ENCODE results near the gene PFKFB4. TPM values are rescaled to one million over a fixed set of nuclear protein-coding genes. Genes with fewer than 3 reads are reported as not detected.

PFKFB4 gene
- total RNA-seq, 2 donors from 2014 or later = 8.5 to 18.0 TPM

- Mint-ChIP-seq H3K36me3 (ENCODE audit: insufficient read depth in 2 of 2) (no peaks in the 10 kb centered on the region), H3K4me3 (peak overlapping the region; percentile 42 to 72), H3K4me1 (ENCODE audit: low read depth) (no peaks in the 10 kb centered on the region)
These were observed 37.9 kb upstream of the PFKFB4 start for GRCh38 chr3:48594417-48595049.

GRCh38 chr3:48593337-48593736 is 36.7 kb upstream of the PFKFB4 start:
- no peaks in the 10 kb centered on the region for H3K36me3 Mint-ChIP-seq (ENCODE audit: insufficient read depth in 2 of 2)
- H3K27me3 Mint-ChIP-seq (ENCODE audit: low read depth) = peaks cover 51% of the 10 kb centered on the region
- no peaks in the 10 kb centered on the region for H3K9me3 Mint-ChIP-seq
- H3K4me1 Mint-ChIP-seq (ENCODE audit: low read depth) = no peaks in the 10 kb centered on the region
- no peak overlapping the region for H3K4me3 Mint-ChIP-seq
- DNase-seq (no peak), ATAC-seq (replicated peaks in 1 of 2) (no peak)
- no peak overlapping the region for H3K27ac Mint-ChIP-seq

More at GRCh38 chr3:48594417-48595049, 37.9 kb upstream of the PFKFB4 start:
- Mint-ChIP-seq H3K9me3 (no peaks in the 10 kb centered on the region), H3K27me3 (ENCODE audit: low read depth) (peaks cover 40% of the 10 kb centered on the region), H3K27ac (no peak overlapping the region)
- ATAC-seq (replicated peaks in 1 of 2) (peak in 1 of 2 donors; percentile 8), DNase-seq (no peak)

- Mint-ChIP-seq H3K9me3 (no peaks in the 10 kb centered on the region), H3K27me3 (ENCODE audit: low read depth) (peaks cover 55% of the 10 kb centered on the region), H3K36me3 (ENCODE audit: insufficient read depth in 2 of 2) (no peaks in the 10 kb centered on the region), H3K4me3 (no peak overlapping the region), H3K27ac (no peak overlapping the region), H3K4me1 (ENCODE audit: low read depth) (no peaks in the 10 kb centered on the region)
- no peak for DNase-seq
- ATAC-seq (replicated peaks in 1 of 2) = no peak
These were observed 36.0 kb upstream of the PFKFB4 start for GRCh38 chr3:48592519-48593087.

- no peaks in the 10 kb centered on the region for H3K4me1 Mint-ChIP-seq (ENCODE audit: low read depth)
- no peak overlapping the region for H3K4me3 Mint-ChIP-seq
- H3K27ac Mint-ChIP-seq = no peak overlapping the region
- no peaks in the 10 kb centered on the region for H3K36me3 Mint-ChIP-seq (ENCODE audit: insufficient read depth in 2 of 2)
- peaks cover 60% of the 10 kb centered on the region for H3K27me3 Mint-ChIP-seq (ENCODE audit: low read depth)
- DNase-seq (no peak), ATAC-seq (replicated peaks in 1 of 2) (no peak)
- H3K9me3 Mint-ChIP-seq = no peaks in the 10 kb centered on the region
These were observed 35.4 kb upstream of the PFKFB4 start for GRCh38 chr3:48591886-48592518.

- Mint-ChIP-seq H3K36me3 (ENCODE audit: insufficient read depth in 2 of 2) (no peaks in the 10 kb centered on the region), H3K27ac (no peak overlapping the region), H3K4me1 (ENCODE audit: low read depth) (no peaks in the 10 kb centered on the region), H3K27me3 (ENCODE audit: low read depth) (peaks cover 61% of the 10 kb centered on the region), H3K9me3 (no peaks in the 10 kb centered on the region), H3K4me3 (no peak overlapping the region)
- no peak for DNase-seq
- no peak for ATAC-seq (replicated peaks in 1 of 2)
These were observed 34.8 kb upstream of the PFKFB4 start for GRCh38 chr3:48591436-48591835.

GRCh38 chr3:48588230-48588629 is 31.6 kb upstream of the PFKFB4 start:
- no peak overlapping the region for H3K27ac Mint-ChIP-seq
- peaks cover 40% of the 10 kb centered on the region for H3K27me3 Mint-ChIP-seq (ENCODE audit: low read depth)
- DNase-seq (no peak), ATAC-seq (replicated peaks in 1 of 2) (no peak)
- H3K9me3 Mint-ChIP-seq = no peaks in the 10 kb centered on the region
- H3K36me3 Mint-ChIP-seq (ENCODE audit: insufficient read depth in 2 of 2) = no peaks in the 10 kb centered on the region
- H3K4me1 Mint-ChIP-seq (ENCODE audit: low read depth) = no peaks in the 10 kb centered on the region
- no peak overlapping the region for H3K4me3 Mint-ChIP-seq

GRCh38 chr3:48587686-48588085 is 31.1 kb upstream of the PFKFB4 start:
- no peaks in the 10 kb centered on the region for H3K36me3 Mint-ChIP-seq (ENCODE audit: insufficient read depth in 2 of 2)
- no peak for ATAC-seq (replicated peaks in 1 of 2)
- no peaks in the 10 kb centered on the region for H3K9me3 Mint-ChIP-seq
- DNase-seq = no peak
- H3K27me3 Mint-ChIP-seq (ENCODE audit: low read depth) = peaks cover 39% of the 10 kb centered on the region
- no peak overlapping the region for H3K27ac Mint-ChIP-seq
- no peaks in the 10 kb centered on the region for H3K4me1 Mint-ChIP-seq (ENCODE audit: low read depth)
- H3K4me3 Mint-ChIP-seq = no peak overlapping the region

- no peaks in the 10 kb centered on the region for H3K9me3 Mint-ChIP-seq
- no peak for ATAC-seq (replicated peaks in 1 of 2)
- no peaks in the 10 kb centered on the region for H3K36me3 Mint-ChIP-seq (ENCODE audit: insufficient read depth in 2 of 2)
- no peaks in the 10 kb centered on the region for H3K4me1 Mint-ChIP-seq (ENCODE audit: low read depth)
- no peak overlapping the region for H3K27ac Mint-ChIP-seq
- no peak for DNase-seq
- H3K27me3 Mint-ChIP-seq (ENCODE audit: low read depth) = peaks cover 28% of the 10 kb centered on the region
- H3K4me3 Mint-ChIP-seq = no peak overlapping the region
These were observed 28.8 kb upstream of the PFKFB4 start for GRCh38 chr3:48585411-48585810.

GRCh38 chr3:48584836-48585235 is 28.2 kb upstream of the PFKFB4 start:
- ATAC-seq (replicated peaks in 1 of 2) (no peak), DNase-seq (no peak)
- H3K4me3 Mint-ChIP-seq = no peak overlapping the region
- H3K27me3 Mint-ChIP-seq (ENCODE audit: low read depth) = peaks cover 23% of the 10 kb centered on the region
- no peaks in the 10 kb centered on the region for H3K36me3 Mint-ChIP-seq (ENCODE audit: insufficient read depth in 2 of 2)
- H3K9me3 Mint-ChIP-seq = no peaks in the 10 kb centered on the region
- no peak overlapping the region for H3K27ac Mint-ChIP-seq
- no peaks in the 10 kb centered on the region for H3K4me1 Mint-ChIP-seq (ENCODE audit: low read depth)

- no peak overlapping the region for H3K27ac Mint-ChIP-seq
These were observed 25.2 kb upstream of the PFKFB4 start for GRCh38 chr3:48581621-48582481.

GRCh38 chr3:48576647-48577046 is 20.0 kb upstream of the PFKFB4 start:
- Mint-ChIP-seq H3K27ac (no peak overlapping the region), H3K4me3 (no peak overlapping the region), H3K27me3 (ENCODE audit: low read depth) (no peaks in the 10 kb centered on the region), H3K9me3 (no peaks in the 10 kb centered on the region), H3K4me1 (ENCODE audit: low read depth) (no peaks in the 10 kb centered on the region), H3K36me3 (ENCODE audit: insufficient read depth in 2 of 2) (no peaks in the 10 kb centered on the region)
- no peak for DNase-seq
- no peak for ATAC-seq (replicated peaks in 1 of 2)

More at GRCh38 chr3:48581621-48582481, 25.2 kb upstream of the PFKFB4 start:
- Mint-ChIP-seq H3K4me3 (no peak overlapping the region), H3K36me3 (ENCODE audit: insufficient read depth in 2 of 2) (no peaks in the 10 kb centered on the region), H3K9me3 (no peaks in the 10 kb centered on the region), H3K4me1 (ENCODE audit: low read depth) (no peaks in the 10 kb centered on the region), H3K27me3 (ENCODE audit: low read depth) (no peaks in the 10 kb centered on the region)
- DNase-seq = no peak
- no peak for ATAC-seq (replicated peaks in 1 of 2)

- no peaks in the 10 kb centered on the region for H3K27me3 Mint-ChIP-seq (ENCODE audit: low read depth)
- DNase-seq = no peak
- H3K36me3 Mint-ChIP-seq (ENCODE audit: insufficient read depth in 2 of 2) = no peaks in the 10 kb centered on the region
- H3K9me3 Mint-ChIP-seq = no peaks in the 10 kb centered on the region
- H3K27ac Mint-ChIP-seq = no peak overlapping the region
- no peak for ATAC-seq (replicated peaks in 1 of 2)
- no peaks in the 10 kb centered on the region for H3K4me1 Mint-ChIP-seq (ENCODE audit: low read depth)
- no peak overlapping the region for H3K4me3 Mint-ChIP-seq
These were observed 18.8 kb upstream of the PFKFB4 start for GRCh38 chr3:48575366-48575765.

- Mint-ChIP-seq H3K4me1 (ENCODE audit: low read depth) (no peaks in the 10 kb centered on the region), H3K27me3 (ENCODE audit: low read depth) (no peaks in the 10 kb centered on the region), H3K36me3 (ENCODE audit: insufficient read depth in 2 of 2) (no peaks in the 10 kb centered on the region), H3K27ac (no peak overlapping the region), H3K4me3 (no peak overlapping the region), H3K9me3 (no peaks in the 10 kb centered on the region)
- no peak for ATAC-seq (replicated peaks in 1 of 2)
- no peak for DNase-seq
These were observed 17.5 kb upstream of the PFKFB4 start for GRCh38 chr3:48573973-48574585.

Measured in activated T-cell treated with anti-CD3 and anti-CD28 coated beads, Interleukin-2, amount 50 U/mL, for 72 hours (primary cell).